SK-N-SH (cell line): ENCODE data around the gene BIRC3.

Experiments used
- EP300 ChIP-seq, 2 experiments: IDR thresholded peaks; 2 replicates each; pipeline versions ENCODE4 v1.4.0 to v1.6.1; 2012; ENCODE audit warnings: borderline replicate concordance in 1 of 2, low read depth in 1 of 2, low read length in 1 of 2
- SMC3 ChIP-seq: IDR thresholded peaks from 2 replicates; pipeline ENCODE4 v1.6.1; 2012; ENCODE audit warnings: low read depth, low read length, improper control_type of control experiment

DNA sequence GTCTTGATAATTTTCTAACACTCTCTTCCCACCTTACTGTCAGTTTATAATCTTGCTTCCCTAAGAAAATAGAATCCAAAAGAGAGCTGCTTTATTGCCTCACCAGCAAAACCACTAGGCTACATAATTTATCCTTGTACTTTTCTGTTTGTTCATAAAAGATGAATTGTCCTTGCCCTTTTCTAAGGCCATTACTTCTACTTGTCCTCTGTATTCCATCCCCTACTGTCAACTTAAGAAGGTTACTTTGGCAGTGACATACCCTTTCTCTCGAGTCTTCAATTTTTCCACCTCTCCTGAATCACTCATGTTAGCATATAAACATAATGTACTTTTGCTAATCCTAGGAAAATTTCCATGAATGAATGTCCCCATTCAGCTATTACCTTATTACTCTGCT is 47.7 kb downstream of the BIRC3 start:
- TF ChIP-seq EP300 (IDR thresholded peaks at IDR 0.05; ENCODE audit: borderline replicate concordance in 1 of 2, low read depth in 1 of 2, low read length in 1 of 2) (no peak), SMC3 (no peak)
